ENCODE measurements around the gene TMEM204.

DNA sequence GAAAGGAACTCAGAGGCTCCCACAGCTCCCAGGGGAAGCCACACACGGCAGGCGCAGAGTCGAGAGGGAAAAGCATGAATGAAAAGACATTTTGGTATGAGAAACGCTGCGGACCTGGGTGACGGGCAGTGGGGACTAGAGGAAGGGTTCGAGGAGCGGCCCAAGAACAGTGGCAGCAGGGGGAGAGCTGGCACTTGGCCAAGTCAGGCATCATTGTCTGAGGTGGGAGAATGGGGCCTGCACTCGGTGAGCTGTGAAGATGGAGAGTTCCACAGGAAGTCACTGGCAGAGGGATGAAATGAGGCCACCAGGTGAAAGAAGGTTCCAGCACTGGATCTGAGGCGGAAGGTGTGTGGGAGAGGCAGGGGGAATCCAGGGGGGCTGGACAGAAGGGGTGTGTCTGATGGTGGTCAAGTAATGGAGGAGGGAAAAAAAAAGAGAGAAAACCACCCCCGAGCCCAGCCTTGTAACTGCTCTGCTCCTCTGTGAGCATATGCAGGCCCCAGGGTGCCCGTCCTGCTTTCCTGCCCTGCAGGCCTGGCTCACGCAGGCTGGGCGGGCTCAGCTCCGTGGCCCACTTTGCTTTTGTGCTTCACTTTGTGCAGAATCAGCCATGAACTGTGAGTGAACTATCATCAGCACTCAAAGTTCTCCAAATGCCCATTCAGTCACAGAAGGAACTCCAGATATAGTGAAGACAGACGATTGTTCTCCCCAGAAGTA, 31.8 kb downstream of the TMEM204 start:
- TF ChIP-seq POLR2A (IDR thresholded peaks at IDR 0.05) (no peak), EP300 (IDR thresholded peaks at IDR 0.05; ENCODE audit: low read depth) (no peak)
- TF ChIP-seq, protein P1, sequence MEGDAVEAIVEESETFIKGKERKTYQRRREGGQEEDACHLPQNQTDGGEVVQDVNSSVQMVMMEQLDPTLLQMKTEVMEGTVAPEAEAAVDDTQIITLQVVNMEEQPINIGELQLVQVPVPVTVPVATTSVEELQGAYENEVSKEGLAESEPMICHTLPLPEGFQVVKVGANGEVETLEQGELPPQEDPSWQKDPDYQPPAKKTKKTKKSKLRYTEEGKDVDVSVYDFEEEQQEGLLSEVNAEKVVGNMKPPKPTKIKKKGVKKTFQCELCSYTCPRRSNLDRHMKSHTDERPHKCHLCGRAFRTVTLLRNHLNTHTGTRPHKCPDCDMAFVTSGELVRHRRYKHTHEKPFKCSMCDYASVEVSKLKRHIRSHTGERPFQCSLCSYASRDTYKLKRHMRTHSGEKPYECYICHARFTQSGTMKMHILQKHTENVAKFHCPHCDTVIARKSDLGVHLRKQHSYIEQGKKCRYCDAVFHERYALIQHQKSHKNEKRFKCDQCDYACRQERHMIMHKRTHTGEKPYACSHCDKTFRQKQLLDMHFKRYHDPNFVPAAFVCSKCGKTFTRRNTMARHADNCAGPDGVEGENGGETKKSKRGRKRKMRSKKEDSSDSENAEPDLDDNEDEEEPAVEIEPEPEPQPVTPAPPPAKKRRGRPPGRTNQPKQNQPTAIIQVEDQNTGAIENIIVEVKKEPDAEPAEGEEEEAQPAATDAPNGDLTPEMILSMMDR (IDR thresholded peaks at IDR 0.05) = no peak

Data from transverse colon (tissue), 3 donors.